CD14-positive monocyte (primary cell): ENCODE measurements around the gene LYL1. TPM values are rescaled to one million over a fixed set of nuclear protein-coding genes. Genes with fewer than 3 reads are reported as not detected.

Experiments
- DNase-seq, 3 donors: peaks; one replicate each; pipeline ENCODE4 v3.0.0-alpha.2; 2011 to 2022
- H2AFZ ChIP-seq: 2 replicates; pipeline ENCODE4 v1.6.0; 2012; ENCODE audit warnings: mild to moderate bottlenecking, low read depth, low read length, inconsistent platforms; ENCODE audit not compliant: insufficient read depth, poor library complexity, severe bottlenecking
- H3K27ac ChIP-seq, 2 donors: 1 replicate in 1 of 2; 2 replicates in 1 of 2; pipeline ENCODE4 v1.5.1; 2012 to 2013; ENCODE audit warnings: low read length in 2 of 2, control low read depth in 1 of 2, inconsistent platforms in 1 of 2, low read depth in 1 of 2, mild to moderate bottlenecking in 1 of 2
- H3K27me3 ChIP-seq, 2 donors: one replicate each; pipeline versions ENCODE4 v1.6.0 to v1.6.1; 2011 to 2013; ENCODE audit warnings: low read length in 2 of 2; ENCODE audit not compliant: control insufficient read depth in 2 of 2, insufficient read depth in 2 of 2
- H3K36me3 ChIP-seq, 2 donors: replicated peaks in 1 of 2; 1 replicate in 1 of 2; 2 replicates in 1 of 2; pipeline versions ENCODE4 v1.5.1 to v1.6.1; 2012 to 2013; ENCODE audit warnings: low read length in 2 of 2, control low read depth in 1 of 2, inconsistent platforms in 1 of 2, mild to moderate bottlenecking in 1 of 2; ENCODE audit not compliant: insufficient read depth in 2 of 2, control insufficient read depth in 1 of 2
- H3K4me1 ChIP-seq, 2 donors: 1 replicate in 1 of 2; 2 replicates in 1 of 2; pipeline versions ENCODE4 v1.5.1 to v1.6.1; 2012 to 2013; ENCODE audit warnings: low read length in 2 of 2, control low read depth in 1 of 2, inconsistent platforms in 1 of 2, mild to moderate bottlenecking in 1 of 2, moderate library complexity in 1 of 2; ENCODE audit not compliant: insufficient read depth in 2 of 2, control insufficient read depth in 1 of 2
- H3K4me2 ChIP-seq: replicated peaks from 2 replicates; pipeline ENCODE3; 2012; ENCODE audit warnings: low read length, moderate library complexity, mild to moderate bottlenecking; ENCODE audit not compliant: poor library complexity, severe bottlenecking; ENCODE audit errors: extremely low read depth
- H3K4me3 ChIP-seq, 3 experiments: fragments of 200-600 bp in 1 of 3; sonication (generic) in 1 of 3; replicated peaks in 1 of 3; 1 replicate in 2 of 3; 2 replicates in 1 of 3; pipeline ENCODE4 v1.5.1; 2011 to 2013; ENCODE audit warnings: low read length in 3 of 3, mild to moderate bottlenecking in 3 of 3, control low read depth in 2 of 3, low read depth in 2 of 3, inconsistent platforms in 1 of 3, moderate library complexity in 1 of 3
- H3K79me2 ChIP-seq: 2 replicates; pipeline ENCODE4 v1.6.0; 2012; ENCODE audit warnings: mild to moderate bottlenecking, control low read depth, inconsistent platforms, low read length, moderate library complexity; ENCODE audit not compliant: insufficient read depth
- H3K9ac ChIP-seq: 2 replicates; pipeline ENCODE4 v1.6.0; 2017; ENCODE audit warnings: low read length, mild to moderate bottlenecking; ENCODE audit not compliant: insufficient read depth, poor library complexity, severe bottlenecking
- H3K9me3 ChIP-seq, 2 donors: replicated peaks in 1 of 2; 1 replicate in 1 of 2; 2 replicates in 1 of 2; pipeline versions ENCODE4 v1.5.1 to v1.6.1; 2012 to 2013; ENCODE audit warnings: low read length in 2 of 2, control low read depth in 1 of 2; ENCODE audit not compliant: control insufficient read depth in 1 of 2, insufficient read depth in 1 of 2
- H4K20me1 ChIP-seq: 2 replicates; pipeline ENCODE4 v1.6.0; 2012; ENCODE audit warnings: mild to moderate bottlenecking, low read length, control low read depth, moderate library complexity; ENCODE audit not compliant: insufficient read depth
- H3K27ac Mint-ChIP-seq, 7 donors: one replicate each; pipeline ENCODE4 v1.8.0; 2020; ENCODE audit warnings: mild to moderate bottlenecking in 7 of 7, mixed read lengths in 7 of 7, moderate library complexity in 6 of 7, inconsistent platforms in 2 of 7
- H3K27me3 Mint-ChIP-seq, 3 donors: one replicate each; pipeline ENCODE4 v1.8.0; 2021 to 2022; ENCODE audit warnings: low read depth in 3 of 3, mild to moderate bottlenecking in 3 of 3, mixed read lengths in 3 of 3, moderate library complexity in 3 of 3, inconsistent platforms in 1 of 3
- H3K36me3 Mint-ChIP-seq, 2 donors: one replicate each; pipeline ENCODE4 v1.8.0; 2020; ENCODE audit warnings: mixed read lengths in 2 of 2, inconsistent platforms in 1 of 2, mild to moderate bottlenecking in 1 of 2
- H3K4me1 Mint-ChIP-seq: one replicate; pipeline ENCODE4 v1.8.0; 2020; ENCODE audit warnings: mild to moderate bottlenecking, mixed read lengths
- H3K4me3 Mint-ChIP-seq, 2 donors: one replicate each; pipeline ENCODE4 v1.8.0; 2020; ENCODE audit warnings: mild to moderate bottlenecking in 2 of 2, mixed read lengths in 2 of 2, moderate library complexity in 1 of 2
- H3K9me3 Mint-ChIP-seq, 7 donors: one replicate each; pipeline ENCODE4 v1.8.0; 2020 to 2022; ENCODE audit warnings: mixed read lengths in 7 of 7, mild to moderate bottlenecking in 6 of 7, moderate library complexity in 6 of 7, inconsistent platforms in 2 of 7
- WGBS: methylation state at CpG from one replicate; pipeline ENCODE4 v1.1.5; 2013; ENCODE audit warnings: missing lambda C conversion rate; ENCODE audit not compliant: insufficient coverage; 5-methylcytosine and 5-hydroxymethylcytosine counted together
- intact Hi-C, 2 donors: fragments of 100-400 bp; cut with micrococcal nuclease; formaldehyde crosslinking; loops; one replicate each; pipeline versions ENCODE4 v1.15.0 to v1.15.1; 2023
- polyA plus RNA-seq, 3 donors: library from polyadenylated mRNA; depleted of rRNA in 1 of 3; unstranded in 2 of 3; stranded (reverse) in 1 of 3; fragments of 300-500 nt in 2 of 3; fragments of >200 nt in 1 of 3; fragmentation: Illumina TruSeq in 2 of 3; gene quantifications; 1 replicate in 2 of 3; 2 replicates in 1 of 3; pipeline ENCODE4 v1.2.3, GENCODE V29; 2012 to 2021
- TF ChIP-seq, protein P1 (sequence below): fragments of 200-600 bp; IDR thresholded peaks from one replicate; pipeline ENCODE4 v1.8.0; 2022; ENCODE audit warnings: antibody characterized with exemption, mild to moderate bottlenecking

Gene LYL1
- polyA plus RNA-seq, 3 donors: 35.7 to 51.1 (median 37.1) TPM

DNA sequence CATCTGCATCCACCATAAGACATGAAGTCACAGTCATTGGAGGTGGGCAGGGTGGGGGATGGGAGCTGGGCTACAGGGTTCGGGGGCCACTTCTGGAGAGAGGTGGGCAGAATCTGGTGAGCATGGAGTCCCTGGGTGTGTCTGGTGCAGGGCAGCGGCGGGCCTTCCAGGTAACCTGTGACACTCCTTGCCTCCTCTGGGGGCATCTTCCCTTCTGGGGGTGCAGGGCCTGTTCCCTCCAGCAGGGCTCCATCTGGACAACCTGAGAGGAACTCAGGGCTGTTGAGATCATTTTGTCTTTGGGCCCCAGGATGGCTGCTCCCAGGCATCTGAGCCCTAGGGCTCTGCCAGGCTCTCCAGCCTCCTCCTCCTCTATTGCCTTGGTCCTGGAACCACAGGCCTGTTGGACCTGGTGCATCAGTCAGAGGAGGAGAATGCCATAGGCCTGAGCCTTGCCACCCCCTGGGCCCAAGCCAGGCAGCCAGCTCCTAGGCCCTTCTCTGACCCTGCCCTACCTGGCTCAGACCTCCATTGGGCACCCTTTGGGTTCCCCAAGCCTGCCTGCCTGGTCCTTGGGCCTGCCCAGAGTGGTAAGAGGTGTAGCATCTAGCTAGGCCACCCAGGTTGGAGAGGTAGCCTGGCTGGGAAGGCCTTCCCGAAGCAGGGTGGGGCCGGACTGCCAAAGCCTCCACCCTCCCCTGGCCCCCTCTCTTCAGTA, 13.4 kb downstream of the LYL1 start:
- Histone ChIP-seq H3K79me2 (no peaks in the 10 kb centered on the region), H3K9ac (no peak overlapping the region), H4K20me1 (no peaks in the 10 kb centered on the region), H2AFZ (no peak overlapping the region), H3K4me3 (no peak overlapping the region), H3K9me3 (no peaks in the 10 kb centered on the region), H3K4me2 (no peak overlapping the region), H3K27me3 (no peaks in the 10 kb centered on the region), H3K36me3 (no peaks in the 10 kb centered on the region), H3K4me1 (peaks cover 7 to 9% of the 10 kb centered on the region in 2 donors), H3K27ac (no peak overlapping the region)
- Mint-ChIP-seq H3K9me3 (no peaks in the 10 kb centered on the region), H3K4me3 (no peak overlapping the region), H3K4me1 (peaks cover 19% of the 10 kb centered on the region), H3K27me3 (peaks cover 3 to 7% (median 5%) of the 10 kb centered on the region in 3 donors), H3K27ac (no peak overlapping the region), H3K36me3 (no peaks in the 10 kb centered on the region)
- TF ChIP-seq, protein P1, sequence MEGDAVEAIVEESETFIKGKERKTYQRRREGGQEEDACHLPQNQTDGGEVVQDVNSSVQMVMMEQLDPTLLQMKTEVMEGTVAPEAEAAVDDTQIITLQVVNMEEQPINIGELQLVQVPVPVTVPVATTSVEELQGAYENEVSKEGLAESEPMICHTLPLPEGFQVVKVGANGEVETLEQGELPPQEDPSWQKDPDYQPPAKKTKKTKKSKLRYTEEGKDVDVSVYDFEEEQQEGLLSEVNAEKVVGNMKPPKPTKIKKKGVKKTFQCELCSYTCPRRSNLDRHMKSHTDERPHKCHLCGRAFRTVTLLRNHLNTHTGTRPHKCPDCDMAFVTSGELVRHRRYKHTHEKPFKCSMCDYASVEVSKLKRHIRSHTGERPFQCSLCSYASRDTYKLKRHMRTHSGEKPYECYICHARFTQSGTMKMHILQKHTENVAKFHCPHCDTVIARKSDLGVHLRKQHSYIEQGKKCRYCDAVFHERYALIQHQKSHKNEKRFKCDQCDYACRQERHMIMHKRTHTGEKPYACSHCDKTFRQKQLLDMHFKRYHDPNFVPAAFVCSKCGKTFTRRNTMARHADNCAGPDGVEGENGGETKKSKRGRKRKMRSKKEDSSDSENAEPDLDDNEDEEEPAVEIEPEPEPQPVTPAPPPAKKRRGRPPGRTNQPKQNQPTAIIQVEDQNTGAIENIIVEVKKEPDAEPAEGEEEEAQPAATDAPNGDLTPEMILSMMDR: peak; percentile 33
- DNase-seq: no peak
- intact Hi-C loops: no loop called here
- 100% methylated on average over 3 of the region's 5 CpGs for WGBS

DNA sequence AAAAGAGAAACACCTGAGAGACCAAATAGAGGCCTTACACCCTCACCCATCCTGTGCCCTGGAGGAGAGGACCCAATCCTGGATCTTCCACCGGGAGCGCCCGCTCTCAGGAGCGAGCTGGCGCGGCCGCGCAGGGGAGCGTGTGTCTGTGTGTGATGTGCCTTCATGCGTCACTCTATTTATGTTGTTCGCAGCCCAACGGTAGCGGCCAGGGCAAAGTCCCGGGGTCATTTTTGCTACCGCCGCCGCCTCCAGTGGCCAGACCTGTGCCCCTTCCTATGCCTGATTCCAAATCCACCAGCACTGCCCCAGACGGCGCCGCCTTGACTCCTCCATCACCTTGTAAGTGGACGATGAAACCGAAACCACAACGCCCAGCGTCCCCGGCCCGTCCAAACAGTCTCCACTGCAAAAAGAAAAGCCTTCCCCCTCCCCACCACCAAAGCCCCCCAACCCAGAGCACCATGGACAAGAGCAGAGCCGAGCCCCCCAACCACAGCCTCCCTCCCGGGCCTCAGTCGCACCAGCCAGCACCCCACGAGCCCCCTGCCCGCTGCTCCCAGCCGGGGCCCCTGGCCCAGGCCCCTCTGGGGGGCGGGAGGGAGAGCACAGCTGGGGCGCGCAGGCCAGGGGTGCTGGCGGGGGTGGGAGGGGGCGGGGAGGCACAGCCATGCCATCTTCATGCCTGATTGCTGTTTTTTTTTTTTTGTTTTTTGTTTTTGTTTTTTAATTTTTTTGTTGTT, 14.7 kb downstream of the LYL1 start:
- TF ChIP-seq, protein P1: no peak
- H3K4me3 Mint-ChIP-seq: peak overlapping the region; percentile 52 to 57
- Histone ChIP-seq H2AFZ (no peak overlapping the region), H3K4me3 (no peak overlapping the region), H3K4me1 (peaks cover 0 to 3% of the 10 kb centered on the region in 2 donors), H4K20me1 (no peaks in the 10 kb centered on the region), H3K9me3 (no peaks in the 10 kb centered on the region), H3K36me3 (no peaks in the 10 kb centered on the region), H3K27ac (no peak overlapping the region), H3K9ac (no peak overlapping the region), H3K79me2 (no peaks in the 10 kb centered on the region), H3K4me2 (no peak overlapping the region), H3K27me3 (no peaks in the 10 kb centered on the region)
- intact Hi-C loops: no loop called here
- peaks cover 0 to 3% of the 10 kb centered on the region in 2 donors for H3K36me3 Mint-ChIP-seq
- no peaks in the 10 kb centered on the region for H3K9me3 Mint-ChIP-seq
- H3K27ac Mint-ChIP-seq: no peak overlapping the region
- peaks cover 3 to 7% (median 5%) of the 10 kb centered on the region in 3 donors for H3K27me3 Mint-ChIP-seq
- WGBS: 93% methylated on average over 23 of the region's 37 CpGs
- H3K4me1 Mint-ChIP-seq: peaks cover 14% of the 10 kb centered on the region
- DNase-seq: no peak
